Measurements from ENCODE around the gene NKD1. TPM values are rescaled to one million over a fixed set of nuclear protein-coding genes. Genes with fewer than 3 reads are reported as not detected.

The NKD1 gene
- total RNA-seq, 1 donor = under 0.01 TPM

- TF ChIP-seq, protein P1, sequence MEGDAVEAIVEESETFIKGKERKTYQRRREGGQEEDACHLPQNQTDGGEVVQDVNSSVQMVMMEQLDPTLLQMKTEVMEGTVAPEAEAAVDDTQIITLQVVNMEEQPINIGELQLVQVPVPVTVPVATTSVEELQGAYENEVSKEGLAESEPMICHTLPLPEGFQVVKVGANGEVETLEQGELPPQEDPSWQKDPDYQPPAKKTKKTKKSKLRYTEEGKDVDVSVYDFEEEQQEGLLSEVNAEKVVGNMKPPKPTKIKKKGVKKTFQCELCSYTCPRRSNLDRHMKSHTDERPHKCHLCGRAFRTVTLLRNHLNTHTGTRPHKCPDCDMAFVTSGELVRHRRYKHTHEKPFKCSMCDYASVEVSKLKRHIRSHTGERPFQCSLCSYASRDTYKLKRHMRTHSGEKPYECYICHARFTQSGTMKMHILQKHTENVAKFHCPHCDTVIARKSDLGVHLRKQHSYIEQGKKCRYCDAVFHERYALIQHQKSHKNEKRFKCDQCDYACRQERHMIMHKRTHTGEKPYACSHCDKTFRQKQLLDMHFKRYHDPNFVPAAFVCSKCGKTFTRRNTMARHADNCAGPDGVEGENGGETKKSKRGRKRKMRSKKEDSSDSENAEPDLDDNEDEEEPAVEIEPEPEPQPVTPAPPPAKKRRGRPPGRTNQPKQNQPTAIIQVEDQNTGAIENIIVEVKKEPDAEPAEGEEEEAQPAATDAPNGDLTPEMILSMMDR (IDR thresholded peaks at IDR 0.05; ENCODE audit: extremely low read depth, low read depth, low read length) = no peak
These were observed 67.7 kb downstream of the NKD1 start for GRCh38 chr16:50615891-50616290.

GRCh38 chr16:50616386-50616785 lies 68.2 kb downstream of the NKD1 start:
- Histone ChIP-seq H2AFZ (ENCODE audit: low read length) (no peak overlapping the region), H4K20me1 (ENCODE audit: insufficient read depth, low read length) (no peaks in the 10 kb centered on the region), H3K4me1 (ENCODE audit: insufficient read depth, low read length) (no peaks in the 10 kb centered on the region), H3K4me3 (ENCODE audit: insufficient read depth, low read length) (no peak overlapping the region), H3K9me3 (ENCODE audit: low read depth, low read length) (no peaks in the 10 kb centered on the region), H3K36me3 (ENCODE audit: insufficient read depth, low read length) (no peaks in the 10 kb centered on the region), H3K79me2 (ENCODE audit: insufficient read depth, low read length) (no peaks in the 10 kb centered on the region), H3K27ac (ENCODE audit: low read depth, low read length) (no peak overlapping the region), H3K27me3 (ENCODE audit: insufficient read depth, low read length) (no peaks in the 10 kb centered on the region), H3K4me2 (ENCODE audit: insufficient read depth, low read length) (no peak overlapping the region)
- TF ChIP-seq, protein P1 (IDR thresholded peaks at IDR 0.05; ENCODE audit: extremely low read depth, low read depth, low read length) = no peak
- no peak for DNase-seq (ENCODE audit: insufficient read length, low spot score, missing footprints)

More at GRCh38 chr16:50615891-50616290, 67.7 kb downstream of the NKD1 start:
- H3K79me2 ChIP-seq (ENCODE audit: insufficient read depth, low read length) = no peaks in the 10 kb centered on the region
- H3K4me3 ChIP-seq (ENCODE audit: insufficient read depth, low read length) = no peak overlapping the region
- H3K36me3 ChIP-seq (ENCODE audit: insufficient read depth, low read length) = no peaks in the 10 kb centered on the region
- no peak overlapping the region for H3K27ac ChIP-seq (ENCODE audit: low read depth, low read length)
- H3K4me1 ChIP-seq (ENCODE audit: insufficient read depth, low read length) = no peaks in the 10 kb centered on the region
- no peaks in the 10 kb centered on the region for H3K9me3 ChIP-seq (ENCODE audit: low read depth, low read length)
- H2AFZ ChIP-seq (ENCODE audit: low read length) = no peak overlapping the region
- no peak overlapping the region for H3K4me2 ChIP-seq (ENCODE audit: insufficient read depth, low read length)
- H4K20me1 ChIP-seq (ENCODE audit: insufficient read depth, low read length) = no peaks in the 10 kb centered on the region
- H3K27me3 ChIP-seq (ENCODE audit: insufficient read depth, low read length) = no peaks in the 10 kb centered on the region
- no peak for DNase-seq (ENCODE audit: insufficient read length, low spot score, missing footprints)

DNA sequence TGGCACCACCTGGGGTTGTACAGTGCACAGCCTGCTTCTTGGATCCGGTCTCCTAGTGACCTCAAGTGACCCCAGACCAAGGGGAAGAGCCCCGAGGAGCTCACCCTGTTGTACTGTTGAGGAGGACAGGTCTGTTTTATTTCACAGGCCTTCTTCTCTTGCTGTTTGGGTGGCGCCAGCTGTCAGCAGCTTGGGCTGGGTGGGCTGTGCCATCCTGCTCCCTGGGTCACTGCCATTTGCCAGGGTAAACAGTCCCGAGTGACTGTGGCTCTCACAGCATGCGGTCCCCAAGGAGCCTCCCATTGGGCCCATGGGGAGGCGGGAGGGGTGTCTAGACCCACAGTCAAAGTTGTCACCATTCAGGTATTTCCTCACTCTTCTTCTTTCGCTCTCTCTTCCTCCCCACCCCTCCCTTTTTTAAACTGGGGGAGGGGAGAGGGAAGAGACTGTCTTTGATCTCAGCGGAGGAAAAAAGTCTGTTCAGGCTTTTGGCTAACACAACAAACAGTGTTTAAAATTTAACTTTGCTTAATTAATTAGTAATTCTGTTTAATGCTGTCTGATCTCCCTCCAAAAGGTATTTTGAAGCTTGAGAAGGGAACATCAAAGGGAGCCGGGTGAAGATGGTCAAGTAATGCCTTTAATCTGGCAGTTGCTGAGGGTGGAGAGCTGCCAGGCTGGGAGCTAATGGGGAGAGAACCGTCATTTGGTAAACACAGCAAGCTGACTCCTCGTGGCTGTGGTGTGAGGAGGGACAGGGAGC lies 68.9 kb downstream of the NKD1 start:
- Histone ChIP-seq H4K20me1 (ENCODE audit: insufficient read depth, low read length) (no peaks in the 10 kb centered on the region), H3K4me2 (ENCODE audit: insufficient read depth, low read length) (no peak overlapping the region), H3K27ac (ENCODE audit: low read depth, low read length) (no peak overlapping the region), H3K36me3 (ENCODE audit: insufficient read depth, low read length) (no peaks in the 10 kb centered on the region), H3K27me3 (ENCODE audit: insufficient read depth, low read length) (no peaks in the 10 kb centered on the region), H2AFZ (ENCODE audit: low read length) (no peak overlapping the region), H3K9me3 (ENCODE audit: low read depth, low read length) (no peaks in the 10 kb centered on the region), H3K4me3 (ENCODE audit: insufficient read depth, low read length) (no peak overlapping the region), H3K79me2 (ENCODE audit: insufficient read depth, low read length) (no peaks in the 10 kb centered on the region), H3K4me1 (ENCODE audit: insufficient read depth, low read length) (no peaks in the 10 kb centered on the region)
- DNase-seq (ENCODE audit: insufficient read length, low spot score, missing footprints) = no peak
- TF ChIP-seq, protein P1 (IDR thresholded peaks at IDR 0.05; ENCODE audit: extremely low read depth, low read depth, low read length) = no peak

DNA sequence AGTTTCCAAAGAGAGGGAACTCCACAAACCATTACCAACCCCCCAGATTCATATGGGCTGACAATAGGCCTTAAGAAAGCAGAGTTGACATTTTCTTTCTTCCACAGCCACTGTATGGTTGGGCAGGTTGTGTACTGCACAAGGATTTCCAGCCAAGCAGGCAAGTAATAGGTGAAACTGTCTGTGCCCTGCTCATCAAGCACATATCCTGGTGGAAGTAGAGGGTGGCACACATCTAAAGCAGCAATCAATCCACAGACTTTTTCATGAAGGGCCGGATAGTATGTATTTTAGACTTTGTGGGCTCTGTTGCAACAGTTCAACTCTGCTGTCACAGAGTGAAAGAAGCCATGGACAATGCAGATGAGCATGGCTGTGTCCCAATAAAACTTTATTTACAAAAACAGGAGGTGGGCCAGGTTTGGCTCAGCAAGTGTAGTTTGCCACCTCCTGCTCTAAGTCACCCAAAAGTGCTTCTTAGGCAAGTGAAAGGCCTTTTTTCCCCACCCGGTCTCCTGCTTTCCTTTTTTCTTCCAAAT lies 69.5 kb downstream of the NKD1 start:
- Histone ChIP-seq H3K4me3 (ENCODE audit: insufficient read depth, low read length) (no peak overlapping the region), H3K27ac (ENCODE audit: low read depth, low read length) (no peak overlapping the region), H3K36me3 (ENCODE audit: insufficient read depth, low read length) (no peaks in the 10 kb centered on the region), H3K79me2 (ENCODE audit: insufficient read depth, low read length) (no peaks in the 10 kb centered on the region), H3K27me3 (ENCODE audit: insufficient read depth, low read length) (no peaks in the 10 kb centered on the region), H3K4me1 (ENCODE audit: insufficient read depth, low read length) (no peaks in the 10 kb centered on the region), H4K20me1 (ENCODE audit: insufficient read depth, low read length) (no peaks in the 10 kb centered on the region), H3K9me3 (ENCODE audit: low read depth, low read length) (no peaks in the 10 kb centered on the region), H3K4me2 (ENCODE audit: insufficient read depth, low read length) (no peak overlapping the region), H2AFZ (ENCODE audit: low read length) (no peak overlapping the region)
- TF ChIP-seq, protein P1 (IDR thresholded peaks at IDR 0.05; ENCODE audit: extremely low read depth, low read depth, low read length) = no peak
- no peak for DNase-seq (ENCODE audit: insufficient read length, low spot score, missing footprints)
